ENCODE data around the gene MBD3L2. TPM values are rescaled to one million over a fixed set of nuclear protein-coding genes. Genes with fewer than 3 reads are reported as not detected.
"Not testable (repeated sequence)": the region's sequence is repeated elsewhere in the genome, so short reads cannot be mapped to it uniquely, and the experiment has no call there.

The MBD3L2 gene
- not detected in 2 replicates for total RNA-seq (2014; rRNA removed)
- not detected for Bru-seq, nascent RNA
- not detected for BruChase-seq, experiment 1, labeled RNA remaining after a 6-hour chase
- not detected for BruChase-seq, experiment 2, labeled RNA remaining after a 2-hour chase
- long read RNA-seq, result 0 reads

GRCh38 chr19:7049021-7049420, at the start of gene MBD3L2:
MBD3L2 (plus strand) TSS chr19:7049321; CDS start chr19:7049374, 53 bp downstream.
- ATAC-seq; H2AFZ ChIP-seq (ENCODE audit: low read length); H3K4me3 ChIP-seq (ENCODE audit: low read length); H3K27me3 ChIP-seq (ENCODE audit: low read length); BruUV-seq (replicated peaks); H3K79me2 ChIP-seq (ENCODE audit: low read length); H4K20me1 ChIP-seq (ENCODE audit: low read length); H3K9me2 ChIP-seq (replicated peaks; ENCODE audit: low read length); H3K4me1 ChIP-seq (ENCODE audit: insufficient read depth, low read length); intact Hi-C loops (cut with micrococcal nuclease); POLR2A ChIA-PET (ENCODE audit: unreplicated experiment); CTCF ChIA-PET; H3K27ac ChIP-seq (ENCODE audit: low read length); H3K4me2 ChIP-seq (ENCODE audit: low read length); DNase-seq; H3K9me3 ChIP-seq (ENCODE audit: low read length); H3K36me3 ChIP-seq (ENCODE audit: low read depth, low read length); H3K9ac ChIP-seq (ENCODE audit: low read length); H3F3A ChIP-seq (ENCODE audit: low read length, unreplicated experiment): not testable (repeated sequence)

GRCh38 chr19:6999933-7000332, 49.2 kb upstream of the MBD3L2 start:
- no peak for TF ChIP-seq EZH2 (IDR thresholded peaks at IDR 0.05; ENCODE audit: low read length, unreplicated experiment)
- no peak for TF ChIP-seq CTCF (conservative IDR thresholded peaks at IDR 0.05; ENCODE audit: low read depth, low read length)
- TF ChIP-seq EZH2phosphoT487 (IDR thresholded peaks at IDR 0.05; ENCODE audit: borderline replicate concordance, low read length), result no peak
- Histone ChIP-seq H3K27me3 (ENCODE audit: low read length) (peaks cover 23% of the 10 kb centered on the region), H3K79me2 (ENCODE audit: low read length) (no peaks in the 10 kb centered on the region), H3K9me3 (ENCODE audit: low read length) (no peaks in the 10 kb centered on the region), H3F3A (ENCODE audit: low read length, unreplicated experiment) (no peaks in the 10 kb centered on the region), H3K4me3 (ENCODE audit: low read length) (no peak overlapping the region), H2AFZ (ENCODE audit: low read length) (no peak overlapping the region), H3K4me2 (ENCODE audit: low read length) (no peak overlapping the region), H3K4me1 (ENCODE audit: insufficient read depth, low read length) (no peaks in the 10 kb centered on the region), H3K36me3 (ENCODE audit: low read depth, low read length) (no peaks in the 10 kb centered on the region), H4K20me1 (ENCODE audit: low read length) (no peaks in the 10 kb centered on the region), H3K27ac (ENCODE audit: low read length) (no peak overlapping the region), H3K9ac (ENCODE audit: low read length) (no peak overlapping the region), H3K9me2 (replicated peaks; ENCODE audit: low read length) (0 out of 2 replicates have a peak, but pooled peaks cover 4% of the 10 kb centered on the region)
- no peak for DNase-seq
- no peak for ATAC-seq
- BruUV-seq (replicated peaks), result no TSS peak
- CTCF ChIA-PET, result no interaction called here
- intact Hi-C loops (cut with micrococcal nuclease), result no loop called here
- POLR2A ChIA-PET (ENCODE audit: unreplicated experiment), result no interaction called here

- no peak for ATAC-seq
- intact Hi-C loops (cut with micrococcal nuclease), result no loop called here
- no peaks in the 10 kb centered on the region for H3F3A ChIP-seq (ENCODE audit: low read length, unreplicated experiment)
Measured at GRCh38 chr19:7000333-7000732, 48.8 kb upstream of the MBD3L2 start.

More at GRCh38 chr19:7000333-7000732, 48.8 kb upstream of the MBD3L2 start:
- H3K4me2 ChIP-seq (ENCODE audit: low read length), result no peak overlapping the region
- no peak overlapping the region for H3K4me3 ChIP-seq (ENCODE audit: low read length)
- no peaks in the 10 kb centered on the region for H3K4me1 ChIP-seq (ENCODE audit: insufficient read depth, low read length)
- H3K9me3 ChIP-seq (ENCODE audit: low read length), result no peaks in the 10 kb centered on the region
- CTCF ChIA-PET, result no interaction called here
- POLR2A ChIA-PET (ENCODE audit: unreplicated experiment), result no interaction called here
- no peak overlapping the region for H3K9ac ChIP-seq (ENCODE audit: low read length)
- no peak overlapping the region for H2AFZ ChIP-seq (ENCODE audit: low read length)
- H4K20me1 ChIP-seq (ENCODE audit: low read length), result no peaks in the 10 kb centered on the region
- H3K9me2 ChIP-seq (replicated peaks; ENCODE audit: low read length), result 0 out of 2 replicates have a peak, but pooled peaks cover 4% of the 10 kb centered on the region
- peaks cover 23% of the 10 kb centered on the region for H3K27me3 ChIP-seq (ENCODE audit: low read length)
- no peak overlapping the region for H3K27ac ChIP-seq (ENCODE audit: low read length)
- H3K79me2 ChIP-seq (ENCODE audit: low read length), result no peaks in the 10 kb centered on the region
- H3K36me3 ChIP-seq (ENCODE audit: low read depth, low read length), result no peaks in the 10 kb centered on the region
- no peak for DNase-seq
- TF ChIP-seq EZH2phosphoT487 (IDR thresholded peaks at IDR 0.05; ENCODE audit: borderline replicate concordance, low read length) (no peak), CTCF (conservative IDR thresholded peaks at IDR 0.05; ENCODE audit: low read depth, low read length) (no peak), EZH2 (IDR thresholded peaks at IDR 0.05; ENCODE audit: low read length, unreplicated experiment) (no peak)
- BruUV-seq (replicated peaks), result no TSS peak

Data from PC-3 (cell line).